HepG2 (cell line): ENCODE data around the gene HSD17B8. TPM values are rescaled to one million over a fixed set of nuclear protein-coding genes. Genes with fewer than 3 reads are reported as not detected.

ENCODE experiments used
- AKAP8 ChIP-seq: sonication (generic); formaldehyde crosslinking; IDR thresholded peaks from 2 replicates; pipeline ENCODE4 v1.5.1; 2020; ENCODE audit warnings: mild to moderate bottlenecking, missing genetic modification reagents
- ARID5B ChIP-seq: IDR thresholded peaks from 2 replicates; pipeline ENCODE4 v1.4.0; 2020; ENCODE audit warnings: mild to moderate bottlenecking, missing genetic modification reagents
- CBX1 ChIP-seq: IDR thresholded peaks from one replicate; pipeline ENCODE4 v1.6.1; 2016; ENCODE audit warnings: antibody characterized with exemption, low read depth
- EP300 ChIP-seq, 3 experiments: sonication (generic) in 1 of 3; formaldehyde crosslinking in 1 of 3; IDR thresholded peaks; 2 replicates each; pipeline versions ENCODE4 v1.5.1 to v1.6.1; 2011 to 2020; ENCODE audit warnings: low read depth in 2 of 3, low read length in 2 of 3, borderline replicate concordance in 1 of 3, improper control_type of control experiment in 1 of 3, mild to moderate bottlenecking in 1 of 3, missing genetic modification reagents in 1 of 3, moderate library complexity in 1 of 3
- FOXP4 ChIP-seq: sonication (generic); formaldehyde crosslinking; IDR thresholded peaks from 2 replicates; pipeline ENCODE4 v1.4.0; 2020; ENCODE audit warnings: missing genetic modification reagents
- HNRNPL ChIP-seq: fragments of 200-400 bp; formaldehyde crosslinking; IDR thresholded peaks from 2 replicates; pipeline ENCODE4 v1.6.1; 2017; ENCODE audit warnings: mild to moderate bottlenecking, low read depth, low read length
- NR2F1 ChIP-seq, 2 experiments: fragments of 450-650 bp in 1 of 2; formaldehyde crosslinking in 1 of 2; IDR thresholded peaks; 2 replicates each; pipeline versions ENCODE4 v1.5.0 to v1.6.1; 2016 to 2020; ENCODE audit warnings: mild to moderate bottlenecking in 1 of 2, missing compliant biosample characterization in 1 of 2, missing genetic modification reagents in 1 of 2, moderate library complexity in 1 of 2
- POLR2G ChIP-seq: fragments of 200-400 bp; formaldehyde crosslinking; IDR thresholded peaks from 2 replicates; pipeline ENCODE4 v1.6.1; 2018; ENCODE audit warnings: mild to moderate bottlenecking, low read depth, low read length, moderate library complexity
- TFAP4 ChIP-seq: sonication (generic); IDR thresholded peaks from 2 replicates; pipeline ENCODE4 v1.6.1; 2016; ENCODE audit warnings: low read depth, borderline replicate concordance
- TFE3 ChIP-seq: IDR thresholded peaks from 2 replicates; pipeline ENCODE4 v1.6.1; 2016
- USF2 ChIP-seq, 2 experiments: sonication (generic) in 1 of 2; formaldehyde crosslinking in 1 of 2; IDR thresholded peaks; 2 replicates each; pipeline versions ENCODE4 v1.5.1 to v1.6.1; 2011 to 2020; ENCODE audit warnings: borderline replicate concordance in 1 of 2, low read depth in 1 of 2, low read length in 1 of 2, mild to moderate bottlenecking in 1 of 2, missing genetic modification reagents in 1 of 2, moderate library complexity in 1 of 2
- ZBTB38 ChIP-seq: sonication (generic); formaldehyde crosslinking; IDR thresholded peaks from 2 replicates; pipeline ENCODE4 v1.5.1; 2020; ENCODE audit warnings: mild to moderate bottlenecking, missing genetic modification reagents
- ZBTB7B ChIP-seq: sonication (generic); formaldehyde crosslinking; IDR thresholded peaks from 2 replicates; pipeline ENCODE4 v1.4.0; 2020; ENCODE audit warnings: missing genetic modification reagents
- ZKSCAN8 ChIP-seq: IDR thresholded peaks from 2 replicates; pipeline ENCODE4 v1.6.1; 2016; ENCODE audit warnings: borderline replicate concordance, missing genetic modification reagents, missing compliant biosample characterization
- ZNF567 ChIP-seq: sonication (generic); formaldehyde crosslinking; IDR thresholded peaks from 2 replicates; pipeline ENCODE4 v1.8.1; 2023; ENCODE audit warnings: mild to moderate bottlenecking, missing genetic modification reagents, borderline replicate concordance
- polyA plus RNA-seq, 8 experiments: library from polyadenylated mRNA; depleted of rRNA in 3 of 8; stranded (reverse) in 7 of 8; unstranded in 1 of 8; fragments of >200 nt; fragmentation: Illumina TruSeq in 4 of 8; extraction: Trizol in 4 of 8; gene quantifications; 2 replicates each; pipeline versions ENCODE4 v1.2.1 to v1.2.3, GENCODE V29; 2011 to 2016; ENCODE audit warnings: low read depth in 4 of 8, missing spikeins in 1 of 8, mixed read lengths in 1 of 8; ENCODE audit not compliant: insufficient read depth in 1 of 8
- total RNA-seq, 5 experiments: library from RNA; depleted of rRNA; stranded (reverse); fragments of >200 nt; fragmentation: Illumina TruSeq; extraction: Trizol; gene quantifications; 2 replicates each; pipeline ENCODE4 v1.2.3, GENCODE V29; 2016; ENCODE audit warnings: low read depth in 1 of 5

Gene HSD17B8
- total and polyA plus RNA-seq, 2 of the 13 experiments (the other 11 are each of a cell fraction or from before 2014, with no cell fraction given) = 12.6 to 20.1 TPM

- TF ChIP-seq TFE3 (peak; percentile 25; the same call in 1 of the 2 replicates), EP300 (IDR thresholded peaks at IDR 0.05; ENCODE audit: low read depth in 2 of 2, low read length in 2 of 2) (no peak), EP300 (CRISPR knock-in tag; IDR thresholded peaks at IDR 0.05; ENCODE audit: borderline replicate concordance) (peak; percentile 15; the same call in 1 of the 2 replicates), ZKSCAN8 (CRISPR knock-in tag) (0 out of 2 replicates have a peak, but pooled peaks have one; percentile 50), HNRNPL (0 out of 2 replicates have a peak, but pooled peaks have one; percentile 35), TFAP4 (peak; percentile 52; the same call in 1 of the 2 replicates), ZBTB38 (CRISPR knock-in tag) (peak; percentile 35; the same call in 1 of the 2 replicates), POLR2G (0 out of 2 replicates have a peak, but pooled peaks have one; percentile 25), AKAP8 (peak; percentile 33; the same call in 1 of the 2 replicates), ARID5B (CRISPR knock-in tag) (0 out of 2 replicates have a peak, but pooled peaks have one; percentile 46), ZNF567 (peak; percentile 80; the same call in 1 of the 2 replicates), ZBTB7B (peak; percentile 34; the same call in 1 of the 2 replicates), FOXP4 (CRISPR knock-in tag) (0 out of 2 replicates have a peak, but pooled peaks have one; percentile 6), USF2 (IDR thresholded peaks at IDR 0.05; ENCODE audit: low read depth, low read length) (0 out of 2 replicates have a peak, but pooled peaks have one; percentile 4), USF2 (CRISPR knock-in tag; IDR thresholded peaks at IDR 0.05; ENCODE audit: borderline replicate concordance) (no peak), CBX1 (no peak), NR2F1 (CRISPR knock-in tag; IDR thresholded peaks at IDR 0.05) (0 out of 4 replicates have a peak, but pooled peaks of 1 of the 2 experiments have one; percentile 10)
Observed at GRCh38 chr6:33197431-33198048, 6.9 kb upstream of the HSD17B8 start (continued).
